Activated effector memory CD4-positive, alpha-beta T cell treated with anti-CD3 and anti-CD28 coated beads, Interleukin-2, amount 50 U/mL, for 16 hours (primary cell): ENCODE measurements around the gene DAZAP2.
"Not testable (repeated sequence)": the region's sequence is repeated elsewhere in the genome, so short reads cannot be mapped to it uniquely, and the experiment has no call there.

Experiments
- DNase-seq: peaks from one replicate; pipeline ENCODE4 v3.0.0-alpha.2; 2020

DAZAP2 gene

GRCh38 chr12:51217133-51217967 is 21.3 kb upstream of the DAZAP2 start:
- DNase-seq: peak; percentile 82

- DNase-seq: peak; percentile 88
Observed at GRCh38 chr12:51217968-51218606, 20.5 kb upstream of the DAZAP2 start, which contains the start of gene POU6F1. Gene POU6F1, minus strand, starts transcription at chr12:51218062. Its CDS starts 11,226 bp downstream, at chr12:51206836.

GRCh38 chr12:51218607-51219161 is 19.9 kb upstream of the DAZAP2 start:
- DNase-seq: peak; percentile 57

DNA sequence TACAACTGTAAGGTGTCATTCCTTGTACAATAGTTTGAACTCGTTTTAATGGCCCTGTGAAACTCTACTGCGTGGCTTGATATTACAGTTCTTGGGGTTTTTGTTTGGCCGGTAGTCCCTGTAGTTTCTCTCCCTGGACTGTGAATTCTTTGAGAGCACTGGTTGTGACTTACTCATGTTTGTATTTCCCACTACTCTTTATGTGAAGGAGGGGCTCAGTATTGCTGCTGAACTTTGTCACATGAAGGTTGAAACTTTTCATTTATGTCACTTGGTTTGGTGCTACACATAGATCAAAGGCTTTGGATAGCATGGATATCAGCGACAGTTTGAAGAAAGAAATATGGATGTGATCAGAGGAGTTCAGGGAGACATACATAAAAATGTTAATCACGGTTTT is 19.3 kb upstream of the DAZAP2 start:
- no peak for DNase-seq

DNA sequence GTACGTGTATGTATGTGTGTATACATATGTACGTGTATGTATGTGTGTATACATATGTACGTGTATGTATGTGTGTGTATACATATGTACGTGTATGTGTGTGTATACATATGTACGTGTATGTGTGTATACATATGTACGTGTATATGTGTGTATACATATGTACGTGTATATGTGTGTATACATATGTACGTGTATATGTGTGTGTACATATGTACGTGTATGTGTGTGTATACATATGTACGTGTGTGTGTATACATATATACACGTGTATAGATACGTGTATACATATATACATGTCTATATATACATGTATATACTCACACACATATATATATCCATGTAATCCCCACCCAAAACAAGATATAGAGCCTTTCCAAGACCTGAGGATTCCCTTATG is 18.8 kb upstream of the DAZAP2 start:
- DNase-seq: not testable (repeated sequence)

DNA sequence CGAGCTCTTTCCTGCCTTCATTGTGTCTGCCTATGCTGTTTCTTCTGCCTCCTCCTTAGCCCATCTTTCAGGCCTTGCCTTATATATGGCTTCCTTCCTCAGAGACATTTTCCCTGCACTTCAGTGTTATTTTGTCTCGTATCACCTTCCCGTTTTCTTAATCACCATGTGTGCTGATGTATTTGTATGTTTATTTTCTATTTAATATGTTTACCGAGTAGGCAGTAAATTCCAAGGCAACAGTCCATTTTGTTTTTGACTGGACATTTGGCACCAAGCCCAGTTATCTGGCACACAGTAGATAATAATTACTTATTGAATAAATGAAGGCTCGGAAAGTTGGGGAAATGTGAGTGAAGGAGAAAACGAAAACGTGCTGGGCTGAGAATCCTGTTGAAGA is 16.2 kb upstream of the DAZAP2 start:
- no peak for DNase-seq

DNA sequence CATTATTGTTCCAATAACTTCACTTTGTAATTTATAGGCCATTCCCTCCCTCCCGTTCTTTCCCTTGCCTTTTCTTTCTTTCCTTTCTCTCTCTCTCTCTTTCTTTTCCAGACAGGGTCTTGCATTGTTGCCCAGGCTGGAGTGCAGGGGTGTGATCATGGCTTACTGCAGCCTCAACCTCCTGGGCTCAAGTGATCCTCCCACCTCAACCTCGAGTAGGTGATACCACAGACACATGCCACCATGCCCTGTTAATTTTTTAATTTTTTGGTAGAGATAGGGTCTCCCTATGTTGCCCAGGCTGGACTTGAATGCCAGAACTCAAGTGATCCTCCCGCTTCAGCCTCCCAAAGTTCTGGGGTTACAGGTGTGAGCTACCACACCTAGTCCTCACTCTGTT is 14.0 kb upstream of the DAZAP2 start:
- no peak for DNase-seq

- DNase-seq: no peak
Observed at GRCh38 chr12:51225234-51225633, 13.4 kb upstream of the DAZAP2 start.

- no peak for DNase-seq
Observed at GRCh38 chr12:51225771-51226170, 12.9 kb upstream of the DAZAP2 start.

DNA sequence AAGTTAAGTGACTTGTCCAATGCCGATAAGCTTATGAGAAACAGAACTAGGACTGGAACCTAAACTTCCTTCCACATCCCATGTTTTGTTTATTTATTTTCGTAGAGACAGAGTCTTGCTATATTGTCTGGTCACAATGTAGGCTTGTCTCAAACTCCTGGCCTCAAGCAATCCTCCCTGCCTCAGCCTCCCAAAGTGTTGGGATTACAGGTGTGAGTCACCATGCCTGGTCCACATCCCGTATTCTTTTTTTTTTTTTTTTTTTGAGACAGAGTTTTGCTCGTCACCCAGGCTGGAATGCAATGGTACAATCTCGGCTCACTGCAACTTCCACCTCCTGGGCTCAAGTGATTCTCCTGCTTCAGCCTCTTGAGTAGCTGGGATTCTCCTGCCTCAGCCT is 11.5 kb upstream of the DAZAP2 start:
- DNase-seq: not testable (repeated sequence)

GRCh38 chr12:51227962-51228361 is 10.7 kb upstream of the DAZAP2 start:
- peak; percentile 17 for DNase-seq

- DNase-seq: no peak
Observed at GRCh38 chr12:51229116-51229809, 9.4 kb upstream of the DAZAP2 start.

GRCh38 chr12:51232642-51233041 is 6.0 kb upstream of the DAZAP2 start:
- no peak for DNase-seq

DNA sequence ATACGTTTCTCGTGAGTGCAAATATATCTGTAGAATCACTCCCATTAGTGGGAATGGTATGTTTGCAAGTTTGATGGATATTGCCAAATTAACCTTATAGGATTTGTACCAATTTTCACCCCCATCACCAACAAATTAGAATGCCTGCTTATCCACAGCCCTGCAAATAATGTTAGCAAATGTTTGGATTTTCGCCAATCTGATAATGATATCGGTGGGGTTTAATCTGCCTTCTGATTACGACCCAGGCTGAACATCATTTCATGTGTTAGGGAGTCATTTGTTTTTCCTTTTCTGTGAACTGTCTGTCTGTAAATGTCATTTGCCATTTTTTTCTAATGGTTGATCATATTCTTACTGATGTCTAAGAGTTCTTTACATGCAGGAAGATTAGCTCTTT is 4.1 kb upstream of the DAZAP2 start:
- no peak for DNase-seq

DNA sequence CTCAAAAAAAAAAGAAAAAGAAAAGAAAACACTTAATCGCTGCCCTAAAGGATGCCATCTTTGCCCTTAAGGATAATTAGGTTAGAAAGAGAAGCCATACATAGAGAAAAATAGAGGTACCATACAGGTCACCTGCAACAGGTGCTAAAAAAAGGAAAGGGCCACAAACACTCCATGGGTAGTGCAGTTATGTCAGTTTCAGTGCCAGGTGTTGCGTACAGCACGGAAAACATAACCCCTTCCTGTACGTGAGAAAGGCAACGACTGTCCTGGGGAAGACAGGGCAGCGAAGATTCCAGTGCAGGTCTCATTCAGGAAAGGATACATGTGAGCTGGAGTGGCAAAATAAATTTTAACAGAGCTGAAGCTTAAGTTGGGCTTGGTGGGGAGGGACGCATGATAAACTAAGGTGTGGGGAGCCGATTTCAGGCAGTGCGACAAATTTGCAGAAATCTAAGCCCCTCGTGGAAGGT is 553 bp upstream of the DAZAP2 start:
- DNase-seq: peak; percentile 68

DNA sequence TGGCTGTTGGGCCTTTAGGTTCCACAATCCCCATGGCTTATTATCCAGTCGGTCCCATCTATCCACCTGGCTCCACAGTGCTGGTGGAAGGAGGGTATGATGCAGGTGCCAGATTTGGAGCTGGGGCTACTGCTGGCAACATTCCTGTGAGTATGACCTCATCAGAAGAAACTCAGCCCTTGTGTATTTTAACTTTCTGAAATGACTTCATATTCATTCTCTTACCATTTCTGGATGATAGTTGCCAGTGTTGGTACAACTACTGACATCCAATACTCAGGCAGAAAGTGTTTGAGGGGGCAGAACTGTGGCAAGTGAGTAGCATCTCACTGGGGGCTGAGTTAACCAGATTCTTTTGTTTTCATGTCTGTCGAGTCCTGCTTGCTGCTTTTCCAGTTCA is 2.3 kb downstream of the DAZAP2 start:
- no peak for DNase-seq

GRCh38 chr12:51242120-51242519 is 3.5 kb downstream of the DAZAP2 start:
- no peak for DNase-seq

DNA sequence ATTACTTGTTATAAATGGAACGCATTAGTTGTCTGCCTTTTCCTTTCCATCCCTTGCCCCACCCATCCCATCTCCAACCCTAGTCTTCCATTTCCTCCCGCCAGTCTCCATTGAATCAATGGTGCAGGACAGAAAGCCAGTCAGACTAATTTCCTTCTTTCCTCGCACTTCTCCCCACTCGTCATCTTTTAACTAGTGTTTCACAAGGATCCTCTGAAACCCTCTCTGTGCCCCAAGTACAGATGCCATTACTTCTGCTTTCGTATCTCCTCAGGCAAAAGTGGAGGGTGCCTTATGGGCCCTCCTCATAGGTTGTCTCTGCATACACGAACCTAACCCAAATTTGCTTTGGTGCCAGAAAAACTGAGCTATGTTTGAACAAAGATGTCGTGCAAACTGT is 4.2 kb downstream of the DAZAP2 start:
- no peak for DNase-seq

- no peak for DNase-seq
Observed at GRCh38 chr12:51244269-51244668, 5.6 kb downstream of the DAZAP2 start.

GRCh38 chr12:51245476-51246253 is 7.0 kb downstream of the DAZAP2 start:
- no peak for DNase-seq

- no peak for DNase-seq
Observed at GRCh38 chr12:51246254-51246853, 7.7 kb downstream of the DAZAP2 start.
